ENCODE results near the gene VWA3B. TPM values are rescaled to one million over a fixed set of nuclear protein-coding genes. Genes with fewer than 3 reads are reported as not detected.

Gene VWA3B
- total RNA-seq: not detected in 2 replicates

GRCh38 chr2:98086491-98087446 lies at the start of gene VWA3B:
Gene VWA3B (plus strand): TSS chr2:98087167. CDS start chr2:98093093, 5,926 bp downstream.

GRCh38 chr2:98346311-98347236 lies 259.6 kb downstream of the VWA3B start, which contains the start of gene CNGA3:
Gene CNGA3 (plus strand): TSS chr2:98346456. CDS start chr2:98369976, 23,520 bp downstream.

Other genes with a start within 250 kb of the VWA3B start
- gene TMEM131, start 91.2 kb upstream of the VWA3B start, total RNA-seq: 28.7 and 42.0 TPM in 2 replicates

Measured in uterine smooth muscle cell (primary cell).